Measurements from ENCODE around the gene ACAP3. TPM values are rescaled to one million over a fixed set of nuclear protein-coding genes. Genes with fewer than 3 reads are reported as not detected.

Gene ACAP3
- total RNA-seq, 1 donor from 2014 or later, result 14.7 TPM

GRCh38 chr1:1345384-1345783 lies 37.7 kb upstream of the ACAP3 start:
- no peak for DNase-seq (ENCODE audit: low read depth in 2 of 2)

- DNase-seq (ENCODE audit: low read depth in 2 of 2), result peak; percentile 52 to 54
These were observed 37.1 kb upstream of the ACAP3 start for GRCh38 chr1:1344655-1345361.

- no peak for DNase-seq (ENCODE audit: low read depth in 2 of 2)
These were observed 36.2 kb upstream of the ACAP3 start for GRCh38 chr1:1343811-1344421.

GRCh38 chr1:1342584-1343115 lies 34.9 kb upstream of the ACAP3 start:
- DNase-seq (ENCODE audit: low read depth in 2 of 2), result no peak

- no peak for DNase-seq (ENCODE audit: low read depth in 2 of 2)
These were observed 34.4 kb upstream of the ACAP3 start for GRCh38 chr1:1342061-1342562.

GRCh38 chr1:1341549-1342021 lies 33.9 kb upstream of the ACAP3 start:
- DNase-seq (ENCODE audit: low read depth in 2 of 2), result no peak

- DNase-seq (ENCODE audit: low read depth in 2 of 2), result no peak
These were observed 33.2 kb upstream of the ACAP3 start for GRCh38 chr1:1340791-1341548.

GRCh38 chr1:1340185-1340584 lies 32.5 kb upstream of the ACAP3 start:
- DNase-seq (ENCODE audit: low read depth in 2 of 2), result no peak

- no peak for DNase-seq (ENCODE audit: low read depth in 2 of 2)
These were observed 30.5 kb upstream of the ACAP3 start for GRCh38 chr1:1338278-1338677.

- DNase-seq (ENCODE audit: low read depth in 2 of 2), result no peak
These were observed 30.0 kb upstream of the ACAP3 start for GRCh38 chr1:1337793-1338147.

GRCh38 chr1:1336931-1337792 lies 29.4 kb upstream of the ACAP3 start:
- DNase-seq (ENCODE audit: low read depth in 2 of 2), result no peak

- no peak for DNase-seq (ENCODE audit: low read depth in 2 of 2)
These were observed 28.7 kb upstream of the ACAP3 start for GRCh38 chr1:1336446-1336845.

- DNase-seq (ENCODE audit: low read depth in 2 of 2), result no peak
These were observed 28.1 kb upstream of the ACAP3 start for GRCh38 chr1:1335792-1336248.

GRCh38 chr1:1335283-1335682 lies 27.6 kb upstream of the ACAP3 start:
- DNase-seq (ENCODE audit: low read depth in 2 of 2), result no peak

- DNase-seq (ENCODE audit: low read depth in 2 of 2), result no peak
These were observed 27.1 kb upstream of the ACAP3 start for GRCh38 chr1:1334835-1335234.

- DNase-seq (ENCODE audit: low read depth in 2 of 2), result no peak
These were observed 26.0 kb upstream of the ACAP3 start for GRCh38 chr1:1333551-1334241.

GRCh38 chr1:1332774-1333480 lies 25.2 kb upstream of the ACAP3 start:
- no peak for DNase-seq (ENCODE audit: low read depth in 2 of 2)

GRCh38 chr1:1332031-1332755 lies 24.5 kb upstream of the ACAP3 start:
- no peak for DNase-seq (ENCODE audit: low read depth in 2 of 2)

Measured in lung microvascular endothelial cell (primary cell).